DOHH2 (cell line): ENCODE measurements around the gene KRTAP5-8.
"Not testable (repeated sequence)": the region's sequence is repeated elsewhere in the genome, so short reads cannot be mapped to it uniquely, and the experiment has no call there.

Source experiments
- H3F3A ChIP-seq: fragments of 200-600 bp; sonication (generic), shearing (Covaris generic); 2 replicates; pipeline ENCODE4 v1.6.0; 2016; ENCODE audit warnings: antibody characterized with exemption, mild to moderate bottlenecking; ENCODE audit not compliant: control insufficient read depth, insufficient read depth
- H3K27ac ChIP-seq: fragments of 200-600 bp; sonication (generic); 2 replicates; pipeline ENCODE4 v1.5.1; 2014; ENCODE audit warnings: low read depth, mild to moderate bottlenecking, low read length, moderate library complexity
- H3K27me3 ChIP-seq: fragments of 200-600 bp; sonication (generic); 2 replicates; pipeline ENCODE4 v1.6.1; 2014; ENCODE audit warnings: mild to moderate bottlenecking, low read length, mixed read lengths; ENCODE audit not compliant: control insufficient read depth
- H3K36me3 ChIP-seq: fragments of 200-600 bp; sonication (generic); 2 replicates; pipeline ENCODE4 v1.6.1; 2014; ENCODE audit warnings: mild to moderate bottlenecking, low read length, moderate library complexity, mixed read lengths; ENCODE audit not compliant: control insufficient read depth
- H3K4me1 ChIP-seq: fragments of 200-600 bp; sonication (generic); 2 replicates; pipeline ENCODE4 v1.6.1; 2014; ENCODE audit warnings: mild to moderate bottlenecking, low read length, mixed read lengths; ENCODE audit not compliant: control insufficient read depth
- H3K4me2 ChIP-seq: fragments of 200-600 bp; sonication (generic); 2 replicates; pipeline ENCODE4 v1.6.0; 2014; ENCODE audit warnings: mild to moderate bottlenecking, low read length, moderate library complexity
- H3K4me3 ChIP-seq: fragments of 200-600 bp; sonication (generic); 2 replicates; pipeline ENCODE4 v1.5.1; 2014; ENCODE audit warnings: mild to moderate bottlenecking, low read length, mixed read lengths
- H3K79me2 ChIP-seq: fragments of 200-600 bp; sonication (generic); 2 replicates; pipeline ENCODE4 v1.6.1; 2014; ENCODE audit warnings: mild to moderate bottlenecking, low read length, mixed read lengths; ENCODE audit not compliant: control insufficient read depth
- H3K9me2 ChIP-seq: fragments of 200-600 bp; sonication (generic); replicated peaks from 2 replicates; pipeline ENCODE4 v1.6.1; 2014; ENCODE audit warnings: mild to moderate bottlenecking, low read length, mixed read lengths; ENCODE audit not compliant: control insufficient read depth
- H3K9me3 ChIP-seq: fragments of 200-600 bp; sonication (generic); 2 replicates; pipeline ENCODE4 v1.6.1; 2014; ENCODE audit warnings: antibody characterized with exemption, low read length, mixed read lengths; ENCODE audit not compliant: control insufficient read depth, insufficient read depth
- H4K20me1 ChIP-seq: fragments of 200-600 bp; sonication (generic); 2 replicates; pipeline ENCODE4 v1.6.0; 2014; ENCODE audit warnings: low read depth, mild to moderate bottlenecking, antibody characterized with exemption, low read length, moderate library complexity; ENCODE audit not compliant: control insufficient read depth, insufficient read depth
- EZH2phosphoT487 ChIP-seq: fragments of 200-600 bp; sonication (generic); IDR thresholded peaks from 2 replicates; pipeline ENCODE4 v1.6.1; 2017; ENCODE audit warnings: borderline replicate concordance, mild to moderate bottlenecking, antibody characterized with exemption, low read length, moderate library complexity, mixed read lengths
- TF ChIP-seq, protein P1 (sequence below): fragments of 200-600 bp; sonication (generic); IDR thresholded peaks from one replicate; pipeline ENCODE4 v1.5.1; 2014; ENCODE audit warnings: antibody characterized with exemption, mild to moderate bottlenecking, low read depth, low read length; ENCODE audit not compliant: poor library complexity, severe bottlenecking

The KRTAP5-8 gene

DNA sequence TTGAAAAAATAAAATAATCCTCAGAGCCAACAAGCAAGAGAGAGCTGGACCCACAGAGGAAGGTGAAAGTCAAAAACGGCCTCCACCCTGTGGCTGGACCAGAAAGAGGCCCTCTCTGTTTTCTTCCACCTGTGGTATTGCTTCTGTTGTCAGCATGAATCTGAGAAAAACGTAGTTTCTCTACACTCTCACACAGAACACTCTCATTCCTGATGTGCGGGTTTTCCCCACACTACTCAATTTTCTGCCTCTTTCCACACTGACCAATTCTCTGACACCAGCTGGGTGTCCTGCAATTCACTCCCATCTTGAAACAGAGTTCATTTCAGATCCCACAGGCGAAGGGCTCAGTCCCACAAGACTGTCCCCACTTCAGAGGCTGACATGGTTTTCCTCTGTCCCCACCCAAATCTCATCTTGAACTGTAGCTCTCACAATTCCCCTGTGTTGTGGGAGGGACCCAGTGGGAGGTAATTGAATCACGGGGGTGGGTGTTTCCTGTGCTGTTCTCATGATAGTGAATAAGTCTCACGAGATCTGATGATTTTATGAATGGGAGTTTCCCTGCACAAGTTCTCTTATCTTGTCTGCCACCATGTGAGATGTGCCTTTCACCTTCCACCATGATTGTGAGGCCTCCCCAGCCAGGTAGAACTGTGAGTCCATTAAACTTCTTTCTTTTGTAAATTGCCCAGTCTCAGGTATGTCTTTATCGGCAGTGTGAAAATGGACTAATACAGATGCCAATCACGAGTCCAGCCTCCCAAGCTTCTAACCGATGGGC, 2.9 kb downstream of the KRTAP5-8 start:
- not testable (repeated sequence) for H4K20me1 ChIP-seq, H3K4me2 ChIP-seq, H3K79me2 ChIP-seq, H3K27ac ChIP-seq, H3K9me2 ChIP-seq, H3K4me1 ChIP-seq, H3K9me3 ChIP-seq, H3F3A ChIP-seq, H3K36me3 ChIP-seq, H3K4me3 ChIP-seq
- peaks cover 19% of the 10 kb centered on the region for H3K27me3 ChIP-seq

DNA sequence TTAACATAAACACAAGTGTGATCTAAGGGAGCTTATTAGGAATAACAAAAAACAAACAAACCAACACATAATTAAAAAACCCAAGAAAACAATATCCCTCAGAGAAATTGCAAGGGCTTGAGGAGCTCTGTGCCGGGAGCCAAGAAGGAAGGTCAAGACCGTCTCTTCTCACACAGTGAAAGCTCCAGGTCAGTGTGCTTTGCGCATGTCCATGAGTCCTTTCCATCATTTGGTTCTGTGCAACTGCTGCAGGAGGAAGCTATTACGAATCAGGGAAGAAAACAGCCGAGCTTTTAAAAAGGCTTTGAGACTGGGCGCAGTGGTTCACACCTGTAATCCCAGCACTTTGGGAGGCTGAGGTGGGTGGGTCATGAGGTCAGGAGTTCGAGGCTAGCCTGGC, 4.6 kb downstream of the KRTAP5-8 start:
- no peak for TF ChIP-seq EZH2phosphoT487
- TF ChIP-seq, protein P1, sequence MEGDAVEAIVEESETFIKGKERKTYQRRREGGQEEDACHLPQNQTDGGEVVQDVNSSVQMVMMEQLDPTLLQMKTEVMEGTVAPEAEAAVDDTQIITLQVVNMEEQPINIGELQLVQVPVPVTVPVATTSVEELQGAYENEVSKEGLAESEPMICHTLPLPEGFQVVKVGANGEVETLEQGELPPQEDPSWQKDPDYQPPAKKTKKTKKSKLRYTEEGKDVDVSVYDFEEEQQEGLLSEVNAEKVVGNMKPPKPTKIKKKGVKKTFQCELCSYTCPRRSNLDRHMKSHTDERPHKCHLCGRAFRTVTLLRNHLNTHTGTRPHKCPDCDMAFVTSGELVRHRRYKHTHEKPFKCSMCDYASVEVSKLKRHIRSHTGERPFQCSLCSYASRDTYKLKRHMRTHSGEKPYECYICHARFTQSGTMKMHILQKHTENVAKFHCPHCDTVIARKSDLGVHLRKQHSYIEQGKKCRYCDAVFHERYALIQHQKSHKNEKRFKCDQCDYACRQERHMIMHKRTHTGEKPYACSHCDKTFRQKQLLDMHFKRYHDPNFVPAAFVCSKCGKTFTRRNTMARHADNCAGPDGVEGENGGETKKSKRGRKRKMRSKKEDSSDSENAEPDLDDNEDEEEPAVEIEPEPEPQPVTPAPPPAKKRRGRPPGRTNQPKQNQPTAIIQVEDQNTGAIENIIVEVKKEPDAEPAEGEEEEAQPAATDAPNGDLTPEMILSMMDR, result no peak
- H3K4me2 ChIP-seq, result no peak overlapping the region
- no peaks in the 10 kb centered on the region for H3F3A ChIP-seq
- peaks cover 19% of the 10 kb centered on the region for H3K27me3 ChIP-seq
- no peaks in the 10 kb centered on the region for H3K4me1 ChIP-seq
- peaks cover 3% of the 10 kb centered on the region for H3K9me3 ChIP-seq
- no peak overlapping the region for H3K4me3 ChIP-seq
- no peaks in the 10 kb centered on the region for H4K20me1 ChIP-seq
- H3K27ac ChIP-seq, result no peak overlapping the region
- H3K9me2 ChIP-seq, result no peaks in the 10 kb centered on the region
- no peaks in the 10 kb centered on the region for H3K79me2 ChIP-seq
- no peaks in the 10 kb centered on the region for H3K36me3 ChIP-seq

DNA sequence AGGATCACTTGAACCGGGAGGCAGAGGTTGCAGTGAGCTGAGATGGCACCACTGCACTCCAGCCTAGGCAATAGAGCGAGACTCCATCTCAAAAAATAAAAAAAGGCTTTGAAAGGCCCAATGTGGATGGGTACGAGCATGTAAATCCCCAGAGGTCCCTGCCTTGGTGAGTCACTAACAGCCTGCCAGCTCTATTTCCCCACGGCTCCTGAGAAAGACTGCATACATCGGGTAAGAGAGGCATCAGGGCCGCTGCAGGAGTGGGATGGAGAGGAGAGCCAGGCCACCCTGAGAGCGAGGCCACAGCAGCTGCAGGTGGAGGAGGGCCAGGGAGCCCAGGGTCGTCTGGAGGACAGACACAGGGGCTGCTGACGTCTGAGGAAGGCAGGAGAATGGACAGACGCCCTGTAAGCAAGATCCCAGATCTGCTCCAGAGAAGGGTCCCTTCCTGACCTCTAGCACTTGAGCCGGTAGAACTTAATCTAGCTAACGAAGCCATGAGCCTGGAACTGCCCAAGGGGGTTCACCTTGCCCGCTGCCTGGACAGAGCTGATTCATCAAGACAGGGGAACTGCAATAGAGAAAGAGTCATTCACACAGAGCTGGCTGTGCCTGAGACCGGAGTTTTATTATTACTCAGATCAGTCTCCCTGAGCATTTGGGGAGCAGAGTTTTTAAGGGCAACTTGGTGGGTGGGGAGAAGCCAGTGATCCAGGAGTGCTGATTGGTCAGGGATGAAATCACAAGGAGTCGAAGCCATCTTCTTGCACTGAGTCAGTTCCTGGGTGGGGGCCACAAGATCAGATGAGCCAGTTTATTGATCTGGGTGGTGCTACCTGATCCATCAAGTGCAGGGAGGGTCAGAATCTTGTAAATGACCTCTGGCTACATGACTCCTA, 5.3 kb downstream of the KRTAP5-8 start:
- peaks cover 3% of the 10 kb centered on the region for H3K9me3 ChIP-seq

More for the DNA sequence above, 5.3 kb downstream of the KRTAP5-8 start:
- Histone ChIP-seq H3K79me2 (no peaks in the 10 kb centered on the region), H3K4me3 (no peak overlapping the region), H3K9me2 (no peaks in the 10 kb centered on the region), H3F3A (no peaks in the 10 kb centered on the region), H3K27me3 (peaks cover 19% of the 10 kb centered on the region), H3K4me2 (no peak overlapping the region), H3K4me1 (no peaks in the 10 kb centered on the region), H3K27ac (no peak overlapping the region), H3K36me3 (no peaks in the 10 kb centered on the region), H4K20me1 (no peaks in the 10 kb centered on the region)
- no peak for TF ChIP-seq EZH2phosphoT487
- TF ChIP-seq, protein P1, result no peak
